Liver (tissue), 9 donors: ENCODE results near the gene RAVER2. TPM values are rescaled to one million over a fixed set of nuclear protein-coding genes. Genes with fewer than 3 reads are reported as not detected.
A peak's percentile ranks its signal among the peaks of the same experiment; 100 is the strongest.

ENCODE experiments used
- DNase-seq: peaks from one replicate; pipeline ENCODE4 v3.0.0-alpha.2; 2017; ENCODE audit warnings: low spot score
- H3K27ac ChIP-seq, 2 donors: one replicate each; pipeline ENCODE4 v1.7.0; 2013; ENCODE audit warnings: inconsistent platforms in 2 of 2, low read length in 2 of 2, control low read depth in 1 of 2, low read depth in 1 of 2, mild to moderate bottlenecking in 1 of 2
- H3K27me3 ChIP-seq, 4 donors: one replicate each; pipeline versions ENCODE4 v1.6.1 to v1.7.0; 2013; ENCODE audit warnings: low read length in 3 of 4, inconsistent platforms in 1 of 4, mild to moderate bottlenecking in 1 of 4, moderate library complexity in 1 of 4; ENCODE audit not compliant: control insufficient read depth in 4 of 4, insufficient read depth in 4 of 4
- H3K36me3 ChIP-seq, 4 donors: one replicate each; pipeline versions ENCODE4 v1.6.1 to v1.7.0; 2013; ENCODE audit warnings: low read length in 3 of 4, mild to moderate bottlenecking in 3 of 4, low read depth in 1 of 4, moderate library complexity in 1 of 4; ENCODE audit not compliant: control insufficient read depth in 4 of 4, insufficient read depth in 3 of 4
- H3K4me1 ChIP-seq, 4 donors: one replicate each; pipeline versions ENCODE4 v1.6.1 to v1.7.0; 2013; ENCODE audit warnings: low read length in 3 of 4, mild to moderate bottlenecking in 3 of 4, moderate library complexity in 1 of 4; ENCODE audit not compliant: control insufficient read depth in 4 of 4, insufficient read depth in 4 of 4
- H3K4me3 ChIP-seq, 3 donors: one replicate each; pipeline versions ENCODE4 v1.6.1 to v1.7.0; 2013; ENCODE audit warnings: low read length in 3 of 3, control low read depth in 1 of 3, low read depth in 1 of 3, mild to moderate bottlenecking in 1 of 3
- H3K9ac ChIP-seq, 2 donors: one replicate each; pipeline ENCODE4 v1.7.0; 2013; ENCODE audit warnings: low read length in 2 of 2, mild to moderate bottlenecking in 2 of 2, moderate library complexity in 2 of 2, control low read depth in 1 of 2, low read depth in 1 of 2
- H3K9me3 ChIP-seq, 4 donors: one replicate each; pipeline versions ENCODE4 v1.6.1 to v1.7.0; 2013; ENCODE audit warnings: low read length in 3 of 4; ENCODE audit not compliant: control insufficient read depth in 4 of 4
- ATF3 ChIP-seq: IDR thresholded peaks from 2 replicates; pipeline ENCODE4 v1.6.1; 2016; ENCODE audit warnings: antibody characterized with exemption
- CTCF ChIP-seq: fragments of 150-350 bp; IDR thresholded peaks from 2 replicates; pipeline ENCODE4 v1.5.1; 2017; ENCODE audit warnings: improper control_type of control experiment, low read depth, low read length; ENCODE audit not compliant: missing input control
- EGR1 ChIP-seq, 2 donors: IDR thresholded peaks; 2 replicates each; pipeline ENCODE4 v1.6.1; 2016 to 2018; ENCODE audit warnings: antibody characterized with exemption in 2 of 2, low read depth in 2 of 2
- FOXA2 ChIP-seq: IDR thresholded peaks from 2 replicates; pipeline ENCODE4 v1.6.1; 2016; ENCODE audit warnings: antibody characterized with exemption
- GABPA ChIP-seq, 2 donors: IDR thresholded peaks in 1 of 2; conservative IDR thresholded peaks in 1 of 2; 2 replicates each; pipeline ENCODE4 v1.6.1; 2016; ENCODE audit warnings: antibody characterized with exemption in 2 of 2, mild to moderate bottlenecking in 1 of 2, moderate library complexity in 1 of 2
- HNF4A ChIP-seq, 2 donors: conservative IDR thresholded peaks; 2 replicates each; pipeline ENCODE4 v1.6.1; 2016; ENCODE audit warnings: antibody characterized with exemption in 2 of 2, mild to moderate bottlenecking in 2 of 2
- HNF4G ChIP-seq: IDR thresholded peaks from 2 replicates; pipeline ENCODE4 v1.6.1; 2016; ENCODE audit warnings: antibody characterized with exemption
- JUND ChIP-seq, 2 donors: IDR thresholded peaks; 2 replicates each; pipeline ENCODE4 v1.6.1; 2016; ENCODE audit warnings: antibody characterized with exemption in 2 of 2
- MAX ChIP-seq: IDR thresholded peaks from 2 replicates; pipeline ENCODE4 v1.6.1; 2016; ENCODE audit warnings: antibody characterized with exemption
- RAD21 ChIP-seq, 2 donors: IDR thresholded peaks; 2 replicates each; pipeline ENCODE4 v1.6.1; 2016; ENCODE audit warnings: antibody characterized with exemption in 2 of 2, mild to moderate bottlenecking in 2 of 2
- REST ChIP-seq: IDR thresholded peaks from 2 replicates; pipeline ENCODE4 v1.6.1; 2016; ENCODE audit warnings: antibody characterized with exemption, mild to moderate bottlenecking
- RXRA ChIP-seq, 2 donors: IDR thresholded peaks; 2 replicates each; pipeline ENCODE4 v1.6.1; 2017 to 2018; ENCODE audit warnings: antibody characterized with exemption in 2 of 2, mild to moderate bottlenecking in 1 of 2
- SP1 ChIP-seq: IDR thresholded peaks from 2 replicates; pipeline ENCODE4 v1.6.1; 2018; ENCODE audit warnings: antibody characterized with exemption, mild to moderate bottlenecking
- TAF1 ChIP-seq: conservative IDR thresholded peaks from 2 replicates; pipeline ENCODE4 v1.6.1; 2016; ENCODE audit warnings: antibody characterized with exemption, mild to moderate bottlenecking
- ZBTB33 ChIP-seq: IDR thresholded peaks from 2 replicates; pipeline ENCODE4 v1.6.1; 2016; ENCODE audit warnings: antibody characterized with exemption
- WGBS: extraction: QIAGEN DNeasy Blood & Tissue Kit; methylation state at CpG from one replicate; pipeline ENCODE4 v1.1.7; 2013; 5-methylcytosine and 5-hydroxymethylcytosine counted together
- polyA plus RNA-seq, 2 donors: library from polyadenylated mRNA; stranded (reverse) in 1 of 2; unstranded in 1 of 2; fragments of 200-250 nt in 1 of 2; fragments of >200 nt in 1 of 2; fragmentation: Nextera tagmentation in 1 of 2; extraction: Ambion mirVana in 1 of 2; gene quantifications; one replicate each; pipeline versions ENCODE4 v1.2.1 to v1.2.3, GENCODE V29; 2013 to 2015
- total RNA-seq, 2 donors: library from RNA; depleted of rRNA; stranded (reverse); fragments of >200 nt; gene quantifications; one replicate each; pipeline ENCODE4 v1.2.3, GENCODE V29; 2014
- donor health status: healthy.
- donor health status: healthy.
- donor health status: healthy.
- donor health status: healthy.
- donor health status: healthy.

Gene RAVER2
- total and polyA plus RNA-seq, 4 donors, result 0.40 to 6.7 (median 0.96) TPM

- no peak overlapping the region for H3K4me3 ChIP-seq
- no peak overlapping the region for H3K9ac ChIP-seq
- no peak for DNase-seq
- peaks cover 0 to 8% (median 4%) of the 10 kb centered on the region in 4 donors for H3K4me1 ChIP-seq
- no peak for TF ChIP-seq ZBTB33
- TF ChIP-seq GABPA (IDR thresholded peaks at IDR 0.05 in 1 of 2, conservative IDR thresholded peaks at IDR 0.05 in 1 of 2), result no peak
- TF ChIP-seq JUND (IDR thresholded peaks at IDR 0.05), result no peak
- no peak for TF ChIP-seq CTCF
- peak; percentile 55 for TF ChIP-seq HNF4G
- TF ChIP-seq ATF3, result no peak
- TF ChIP-seq RXRA (IDR thresholded peaks at IDR 0.05), result peak; percentile 53 to 59
- peak; percentile 89 to 92 for TF ChIP-seq HNF4A (conservative IDR thresholded peaks at IDR 0.05)
- peak; percentile 43 to 45 for TF ChIP-seq RAD21 (IDR thresholded peaks at IDR 0.05)
- no peak for TF ChIP-seq TAF1
- no peak for TF ChIP-seq MAX
- TF ChIP-seq FOXA2, result no peak
- peak; percentile 49 for TF ChIP-seq SP1
- TF ChIP-seq EGR1 (IDR thresholded peaks at IDR 0.05; ENCODE audit: low read depth in 2 of 2), result no peak
- WGBS, result 90% methylated on average over 10 of the region's 10 CpGs
- no peaks in the 10 kb centered on the region for H3K27me3 ChIP-seq
- peaks cover 13 to 57% (median 39%) of the 10 kb centered on the region in 4 donors for H3K36me3 ChIP-seq
- H3K9me3 ChIP-seq, result no peaks in the 10 kb centered on the region
- H3K27ac ChIP-seq, result no peak overlapping the region
Measured at GRCh38 chr1:64846573-64847430, 101.9 kb downstream of the RAVER2 start.

GRCh38 chr1:64847666-64848065, 102.8 kb downstream of the RAVER2 start:
- peaks cover 13 to 61% (median 39%) of the 10 kb centered on the region in 4 donors for H3K36me3 ChIP-seq
- H3K27ac ChIP-seq, result no peak overlapping the region
- H3K4me1 ChIP-seq, result peaks cover 0 to 8% (median 4%) of the 10 kb centered on the region in 4 donors
- no peak overlapping the region for H3K4me3 ChIP-seq
- no peaks in the 10 kb centered on the region for H3K27me3 ChIP-seq
- H3K9me3 ChIP-seq, result no peaks in the 10 kb centered on the region
- TF ChIP-seq HNF4G (no peak), HNF4A (conservative IDR thresholded peaks at IDR 0.05) (no peak), SP1 (no peak), FOXA2 (no peak), JUND (IDR thresholded peaks at IDR 0.05) (no peak), REST (no peak), CTCF (no peak)
- no peak for DNase-seq
- 94% methylated on average over 4 of the region's 4 CpGs for WGBS
- no peak overlapping the region for H3K9ac ChIP-seq
